HTERT RPE-1 (cell line): ENCODE data around the gene CMPK1.
"Not testable (repeated sequence)": the region's sequence is repeated elsewhere in the genome, so short reads cannot be mapped to it uniquely, and the experiment has no call there.

ENCODE experiments used
- in situ Hi-C: fragments of 300-500 bp; cut with MboI; formaldehyde crosslinking; loops from 4 replicates; pipeline ENCODE4 v1.14.3; 2020; ENCODE audit warnings: low sequenced_read_pairs

The CMPK1 gene

GRCh38 chr1:47337350-47337749 lies 3.8 kb downstream of the CMPK1 start:
- in situ Hi-C loops: no loop called here

GRCh38 chr1:47338249-47339077 lies 4.9 kb downstream of the CMPK1 start:
- in situ Hi-C loops: no loop called here

GRCh38 chr1:47340227-47340626 lies 6.6 kb downstream of the CMPK1 start:
- in situ Hi-C loops: no loop called here

- in situ Hi-C loops: not testable (repeated sequence)
Observed at GRCh38 chr1:47346979-47347378, 13.4 kb downstream of the CMPK1 start.

DNA sequence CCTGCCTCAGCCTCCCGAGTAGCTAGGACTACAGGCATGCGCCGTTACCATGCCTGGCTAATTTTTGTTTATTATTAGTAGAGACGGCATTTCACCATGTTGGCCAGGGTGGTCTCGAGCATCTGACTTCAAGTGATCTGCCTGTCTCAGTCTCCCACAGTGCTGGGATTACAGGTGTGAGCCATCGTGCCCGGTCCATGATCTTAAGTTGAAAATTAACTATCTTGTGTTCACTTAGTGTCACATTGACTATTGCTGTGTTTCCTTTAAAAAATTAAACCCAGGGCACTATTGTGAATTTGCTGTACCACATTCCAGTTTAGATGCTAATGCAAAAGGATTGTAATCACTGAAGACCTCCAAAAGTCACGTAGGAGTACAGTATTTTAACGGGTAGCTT lies 14.1 kb downstream of the CMPK1 start:
- in situ Hi-C loops: no loop called here

DNA sequence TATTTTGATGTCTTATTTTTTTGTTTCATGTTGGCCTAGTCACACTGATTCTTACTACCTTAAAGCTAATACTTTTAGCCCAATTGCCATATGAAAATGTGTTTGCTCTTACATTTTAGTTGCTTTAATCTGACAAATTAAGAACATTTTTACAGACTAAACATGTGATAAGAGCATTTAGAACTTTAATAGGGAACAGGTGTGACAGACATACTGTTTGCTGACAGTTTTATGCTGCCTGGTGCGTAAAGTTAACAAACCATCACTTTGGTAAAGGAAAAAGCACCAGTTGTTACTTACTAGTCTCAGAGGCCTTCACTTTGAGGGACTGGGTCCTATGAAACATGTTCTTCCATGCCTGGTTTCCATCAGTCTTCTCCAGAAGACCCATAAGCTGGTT lies 14.7 kb downstream of the CMPK1 start:
- in situ Hi-C loops: no loop called here

DNA sequence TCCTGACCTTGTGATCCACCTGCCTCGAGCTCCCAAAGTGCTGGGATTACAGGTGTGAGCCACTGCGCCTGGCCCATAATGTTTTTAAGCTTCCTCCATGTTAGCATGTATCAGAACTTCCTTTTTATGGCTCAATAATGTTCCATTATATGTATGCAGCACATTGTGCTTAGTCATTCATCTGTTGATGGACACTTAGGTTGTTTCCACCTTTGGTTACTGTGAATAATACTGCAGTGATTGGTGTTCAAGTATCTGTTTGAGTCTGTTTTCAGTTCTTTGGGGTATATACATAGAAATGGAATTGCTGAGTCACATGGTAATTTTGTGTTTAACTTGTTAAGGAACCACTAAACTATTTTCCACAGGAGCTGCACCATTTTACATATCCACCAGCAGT lies 17.7 kb downstream of the CMPK1 start:
- in situ Hi-C loops: no loop called here

- in situ Hi-C loops: no loop called here
Observed at GRCh38 chr1:47361380-47361779, 27.8 kb downstream of the CMPK1 start.

GRCh38 chr1:47362828-47363227 lies 29.2 kb downstream of the CMPK1 start:
- in situ Hi-C loops: no loop called here

DNA sequence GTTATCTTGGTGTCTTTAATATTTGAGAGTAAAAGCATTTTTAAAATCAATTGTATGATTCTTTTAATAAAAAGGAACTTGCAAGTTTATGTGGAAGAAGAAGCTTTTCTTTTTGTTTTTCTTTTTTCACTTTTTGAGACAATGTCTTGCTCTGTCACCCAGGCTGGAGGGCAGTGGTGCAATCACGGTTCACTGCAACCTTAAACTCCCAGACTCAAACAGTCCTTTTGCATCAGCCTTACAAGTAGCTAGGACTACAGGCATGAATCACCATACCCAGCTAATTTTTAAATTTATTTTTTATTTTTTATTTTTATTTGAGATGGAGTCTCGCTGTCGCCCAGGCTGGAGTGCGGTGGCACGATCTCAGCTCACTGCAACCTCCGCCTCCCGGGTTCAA lies 34.1 kb downstream of the CMPK1 start:
- in situ Hi-C loops: no loop called here

DNA sequence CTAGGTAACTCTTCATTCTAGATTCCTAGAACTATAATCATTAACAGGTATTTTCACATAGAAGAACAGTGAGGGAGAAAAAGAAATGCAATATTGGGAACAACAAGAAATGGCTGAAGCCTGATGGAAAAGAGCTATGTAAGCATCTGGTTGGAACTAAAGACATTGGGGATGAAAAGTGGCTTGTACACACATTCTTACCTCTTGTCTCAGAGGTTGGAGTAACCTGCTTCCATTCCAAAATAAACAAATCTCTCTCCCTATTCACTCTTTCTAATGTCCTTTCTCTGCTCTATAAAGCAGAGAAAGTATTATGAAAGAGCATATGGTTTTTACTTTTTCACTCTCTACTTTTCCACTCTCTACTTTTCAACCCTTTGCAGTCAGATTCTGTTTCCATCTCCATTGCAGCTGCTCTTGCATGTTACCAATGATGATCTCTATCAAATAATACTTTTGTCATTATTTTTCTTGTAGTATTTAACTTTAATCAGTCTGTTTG lies 37.5 kb downstream of the CMPK1 start:
- in situ Hi-C loops: no loop called here

- in situ Hi-C loops: no loop called here
Observed at GRCh38 chr1:47374501-47374900, 40.9 kb downstream of the CMPK1 start.

DNA sequence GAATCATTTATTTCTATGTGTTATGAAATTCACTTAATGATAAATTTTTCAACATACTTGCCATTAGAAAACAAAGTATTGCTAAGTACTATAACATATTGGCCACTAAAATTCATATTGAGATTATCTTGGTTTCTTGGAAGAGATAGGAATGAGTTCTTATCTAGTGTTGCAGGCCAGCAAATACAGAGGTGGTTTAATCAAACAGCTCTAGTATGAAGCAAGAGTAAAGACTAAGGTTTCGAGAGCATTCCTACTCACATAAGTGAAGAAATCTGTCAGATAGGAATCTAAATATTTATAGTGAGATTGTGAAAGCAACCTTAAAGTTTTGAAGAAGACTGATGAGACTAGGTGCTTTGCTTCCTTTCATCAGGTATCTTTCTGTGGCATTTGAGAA lies 44.6 kb downstream of the CMPK1 start:
- in situ Hi-C loops: no loop called here

DNA sequence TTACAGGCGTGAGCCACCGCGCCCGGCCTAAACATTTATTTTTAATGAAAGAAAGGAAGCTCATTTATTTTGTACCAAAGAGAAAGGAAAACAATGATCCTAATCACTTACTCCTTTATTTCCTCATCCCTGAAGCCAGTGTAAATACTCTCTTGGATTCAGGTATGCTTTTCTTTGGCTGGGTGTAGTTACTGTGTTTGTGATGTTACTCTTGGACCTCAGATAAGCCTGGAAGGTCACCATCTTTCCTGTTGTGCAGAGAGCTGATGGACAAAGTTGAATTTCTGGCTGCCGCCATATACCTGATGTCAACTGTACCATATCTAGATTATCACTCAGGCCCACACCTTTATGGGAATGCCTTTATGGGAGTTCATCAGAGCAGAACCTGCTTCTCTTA lies 47.1 kb downstream of the CMPK1 start:
- in situ Hi-C loops: no loop called here

DNA sequence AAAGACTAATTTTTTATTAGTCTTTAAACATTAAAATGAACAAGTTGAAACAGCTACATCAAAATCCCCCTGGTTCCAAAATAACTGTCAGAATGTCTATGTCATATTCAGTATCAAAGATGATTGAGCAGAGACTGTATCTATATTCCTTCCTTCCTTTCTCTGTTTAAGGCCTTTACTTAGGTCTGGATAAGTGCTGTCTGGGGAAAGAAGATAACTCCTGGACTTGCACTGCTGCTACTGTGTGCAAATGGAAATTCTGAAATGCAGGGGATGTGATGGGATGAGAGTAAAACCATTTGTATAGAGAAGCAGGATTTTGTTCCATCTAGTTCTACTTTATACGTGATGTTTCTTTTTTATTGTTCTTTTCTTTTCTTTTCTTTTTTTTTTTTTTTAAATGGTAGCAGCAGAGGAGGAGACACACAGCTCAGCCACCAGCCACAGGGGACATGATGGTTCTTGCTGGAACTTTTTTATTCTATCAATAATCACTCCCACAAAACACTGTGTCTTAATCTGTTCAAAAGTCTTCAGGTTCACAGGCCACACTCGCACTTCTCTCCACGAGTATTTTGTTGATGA lies 48.9 kb downstream of the CMPK1 start:
- in situ Hi-C loops: no loop called here

GRCh38 chr1:47384083-47384482 lies 50.5 kb downstream of the CMPK1 start:
- in situ Hi-C loops: no loop called here

DNA sequence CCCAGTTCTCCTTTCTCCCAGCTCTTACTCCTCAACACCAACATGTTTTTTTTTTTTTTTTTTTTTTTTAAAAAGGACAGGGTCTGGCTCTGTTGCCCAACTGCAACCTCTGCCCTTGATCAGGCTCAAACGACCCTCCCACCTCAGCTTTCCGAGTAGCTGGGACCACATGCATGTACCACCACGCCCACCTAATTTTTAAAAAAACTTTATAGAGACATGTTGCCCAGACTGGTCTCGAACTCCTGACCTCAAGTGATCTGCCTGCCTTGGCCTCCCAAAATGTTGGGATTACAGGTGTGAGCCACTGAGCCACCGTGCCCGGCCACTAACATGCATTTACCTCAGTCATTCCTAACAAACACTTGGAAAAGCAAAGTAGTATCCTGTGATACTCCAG lies 51.4 kb downstream of the CMPK1 start:
- in situ Hi-C loops: no loop called here

DNA sequence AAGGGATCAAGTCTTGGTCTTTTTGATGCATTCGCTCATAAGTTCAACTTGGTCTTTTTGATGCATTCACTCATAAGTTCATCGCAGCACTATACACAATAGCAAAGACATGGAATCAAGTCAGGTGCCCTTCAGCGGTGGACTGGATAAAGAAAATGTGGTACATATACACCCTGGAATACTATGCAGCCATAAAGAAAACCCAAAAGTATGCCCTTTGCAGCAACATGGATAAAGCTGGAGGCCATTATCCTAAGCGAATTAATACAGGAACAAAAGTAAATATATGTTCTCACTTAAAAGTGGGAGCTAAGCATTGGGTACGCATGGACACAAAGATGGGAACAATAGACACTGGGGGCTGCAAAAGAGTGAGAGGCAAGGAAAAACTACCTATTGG lies 52.7 kb downstream of the CMPK1 start:
- in situ Hi-C loops: no loop called here

- in situ Hi-C loops: no loop called here
Observed at GRCh38 chr1:47388030-47388890, 54.7 kb downstream of the CMPK1 start.

DNA sequence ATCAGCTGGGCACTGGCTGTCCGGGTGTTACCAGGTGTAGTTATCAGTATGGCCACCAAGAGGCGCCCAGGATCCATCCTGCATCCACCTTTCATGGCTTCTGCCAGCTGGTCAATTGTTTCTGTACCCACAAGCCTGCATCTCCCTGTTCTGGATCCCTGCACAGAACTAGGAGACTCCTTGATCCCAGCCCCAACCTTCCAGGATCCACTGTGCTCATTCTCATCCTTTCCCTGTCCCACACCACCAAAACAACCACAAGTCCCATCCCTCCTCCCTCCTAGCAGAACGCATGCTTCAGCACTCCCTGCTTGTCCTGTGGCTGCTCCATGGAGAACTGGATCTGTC lies 55.3 kb downstream of the CMPK1 start:
- in situ Hi-C loops: no loop called here

- in situ Hi-C loops: no loop called here
Observed at GRCh38 chr1:47389731-47390130, 56.1 kb downstream of the CMPK1 start.

- in situ Hi-C loops: no loop called here
Observed at GRCh38 chr1:47390843-47391242, 57.3 kb downstream of the CMPK1 start.
